Heart left ventricle (tissue), 16 donors: ENCODE results near the gene SLCO3A1. TPM values are rescaled to one million over a fixed set of nuclear protein-coding genes. Genes with fewer than 3 reads are reported as not detected.

ENCODE experiments used
- ATAC-seq, 4 donors: fragments of 200-7000 bp; cut with Tn5 transposase; one replicate each; pipeline ENCODE4 v1.9.1; 2020 to 2022; ENCODE audit warnings: moderate library complexity in 4 of 4, mild to moderate bottlenecking in 3 of 4, moderate number of reproducible peaks in 1 of 4
- DNase-seq, 5 donors: peaks; one replicate each; pipeline ENCODE4 v3.0.0-alpha.2; 2020
- H3K27ac ChIP-seq, 12 donors: fragments of 200-600 bp; sonication (generic) in 4 of 12; one replicate each; pipeline versions ENCODE4 v1.5.0 to v1.8.0; 2016 to 2022; ENCODE audit warnings: mild to moderate bottlenecking in 2 of 12
- H3K27me3 ChIP-seq, 9 donors: fragments of 200-600 bp; sonication (generic) in 2 of 9; one replicate each; pipeline versions ENCODE4 v1.5.1 to v1.8.0; 2016 to 2022; ENCODE audit warnings: mild to moderate bottlenecking in 3 of 9
- H3K36me3 ChIP-seq, 9 donors: fragments of 200-600 bp; sonication (generic) in 2 of 9; one replicate each; pipeline versions ENCODE4 v1.5.0 to v1.8.0; 2018 to 2022; ENCODE audit warnings: mild to moderate bottlenecking in 2 of 9
- H3K4me1 ChIP-seq, 12 donors: fragments of 200-600 bp; sonication (generic) in 4 of 12; one replicate each; pipeline versions ENCODE4 v1.5.0 to v1.8.0; 2016 to 2022; ENCODE audit warnings: mild to moderate bottlenecking in 3 of 12
- H3K4me3 ChIP-seq, 12 donors: fragments of 200-600 bp; sonication (generic) in 4 of 12; one replicate each; pipeline versions ENCODE4 v1.5.0 to v1.8.0; 2017 to 2022; ENCODE audit warnings: mild to moderate bottlenecking in 9 of 12, moderate library complexity in 4 of 12
- H3K9me3 ChIP-seq, 12 donors: fragments of 200-600 bp; sonication (generic) in 4 of 12; one replicate each; pipeline versions ENCODE4 v1.5.0 to v1.8.0; 2016 to 2022; ENCODE audit warnings: mild to moderate bottlenecking in 1 of 12
- POLR2A ChIP-seq, 2 donors: fragments of 450-650 bp; IDR thresholded peaks; one replicate each; pipeline ENCODE4 v1.6.1; 2017; ENCODE audit warnings: antibody characterized with exemption in 2 of 2, mild to moderate bottlenecking in 2 of 2, moderate library complexity in 2 of 2
- WGBS, 4 donors: extraction: QIAGEN DNeasy Blood & Tissue Kit in 2 of 4; methylation state at CpG; one replicate each; pipeline versions ENCODE4 v1.1.5 to v1.1.7; 2013 to 2018; 5-methylcytosine and 5-hydroxymethylcytosine counted together
- intact Hi-C, 10 donors: fragments of 100-400 bp; cut with DNase I; formaldehyde crosslinking; loops; one replicate each; pipeline versions ENCODE4 v1.11.1 to v1.14.2; 2022
- polyA plus RNA-seq, 2 donors: library from polyadenylated mRNA; stranded (reverse); fragments of 200-250 nt; gene quantifications; one replicate each; pipeline ENCODE4 v1.2.3, GENCODE V29; 2013
- total RNA-seq, 9 donors: library from RNA; depleted of rRNA in 2 of 9; stranded (reverse); fragments of >200 nt in 2 of 9; fragmentation: NEBNext Ultra II Directional in 3 of 9; extraction: Animal tissue kit (Norgen Biotek cat#: 25700) in 3 of 9; gene quantifications; one replicate each; pipeline versions ENCODE4 v1.1.0 to v1.2.4, GENCODE V29; 2016 to 2023
- TF ChIP-seq, protein P1 (sequence below), 12 donors: fragments of 200-600 bp; sonication (generic) in 4 of 12; IDR thresholded peaks; one replicate each; pipeline versions ENCODE4 v1.5.0 to v1.8.0; 2018 to 2022; ENCODE audit warnings: antibody characterized with exemption in 12 of 12, mild to moderate bottlenecking in 5 of 12
- donor health status: ischemic (EF 13 %, LVEDD 7.1; RV severe dilation, severe dysfunction).
- donor health status: healthy with polysubstance abuse.
- donor health status: DM: no; HTN: yes; CAD: no.
- donor health status: DM: no; HTN: no; CAD: no.
- donor health status: ischemic (EF 25% LVEDD 6.9; RV normal size, moderate dysfunction).
- donor health status: ischemic (EF 25% LVEDD 5.7; RV mildly dilated, moderate dysfunction).
- donor health status: healthy.
- donor health status: DM: yes; HTN: yes; CAD: no.
- donor health status: ischemic (EF 35%, LVEDD 5.7; RV mildly dilated, moderate dysfunction).
- donor health status: nonischemic (EF 11% LVEDD 7.7; RV severe dilation, severe dysfunction).
- donor health status: DM: yes; HTN: yes; CAD: no.
- donor health status: PGD.
- donor health status: ischemic (EF 29% LVEDD 5.4; RV normal size, mild dysfunction).
- donor health status: nonischemic (EF 23%, LVEDD 6.1; RV moderate dilation, normal function).

The SLCO3A1 gene
- total and polyA plus RNA-seq, 11 donors = 26.3 to 64.2 (median 50.2) TPM

DNA sequence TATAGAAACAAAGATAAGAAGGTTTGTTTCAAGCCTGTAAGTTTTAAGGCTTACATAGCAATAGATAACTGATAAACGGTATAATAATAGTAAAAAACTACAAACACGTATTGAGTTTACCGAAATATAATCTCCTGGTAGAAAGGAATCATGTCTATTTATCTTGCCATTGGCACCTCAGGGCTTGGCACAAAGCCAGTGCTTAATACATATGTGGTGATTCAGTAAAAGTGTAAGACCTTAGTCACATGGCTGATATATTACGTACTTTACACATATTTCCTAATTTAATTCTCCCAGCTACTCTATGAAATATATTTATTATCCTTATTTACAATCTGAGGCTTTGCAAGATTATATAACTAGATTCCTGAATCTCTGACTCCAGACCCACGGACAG, 32.0 kb upstream of the SLCO3A1 start:
- no peak overlapping the region for H3K4me3 ChIP-seq
- intact Hi-C loops = no loop called here
- peaks cover 0 to 4% (median 0%) of the 10 kb centered on the region in 12 donors for H3K9me3 ChIP-seq
- H3K36me3 ChIP-seq = no peaks in the 10 kb centered on the region
- H3K27ac ChIP-seq = no peak overlapping the region
- DNase-seq = no peak
- no peaks in the 10 kb centered on the region for H3K27me3 ChIP-seq
- 84 to 89% (median 87%) methylated on average over 5 of the region's 5 CpGs for WGBS, 4 donors
- no peak for ATAC-seq
- H3K4me1 ChIP-seq = peaks cover 0 to 23% (median 2%) of the 10 kb centered on the region in 12 donors
- TF ChIP-seq, protein P1, sequence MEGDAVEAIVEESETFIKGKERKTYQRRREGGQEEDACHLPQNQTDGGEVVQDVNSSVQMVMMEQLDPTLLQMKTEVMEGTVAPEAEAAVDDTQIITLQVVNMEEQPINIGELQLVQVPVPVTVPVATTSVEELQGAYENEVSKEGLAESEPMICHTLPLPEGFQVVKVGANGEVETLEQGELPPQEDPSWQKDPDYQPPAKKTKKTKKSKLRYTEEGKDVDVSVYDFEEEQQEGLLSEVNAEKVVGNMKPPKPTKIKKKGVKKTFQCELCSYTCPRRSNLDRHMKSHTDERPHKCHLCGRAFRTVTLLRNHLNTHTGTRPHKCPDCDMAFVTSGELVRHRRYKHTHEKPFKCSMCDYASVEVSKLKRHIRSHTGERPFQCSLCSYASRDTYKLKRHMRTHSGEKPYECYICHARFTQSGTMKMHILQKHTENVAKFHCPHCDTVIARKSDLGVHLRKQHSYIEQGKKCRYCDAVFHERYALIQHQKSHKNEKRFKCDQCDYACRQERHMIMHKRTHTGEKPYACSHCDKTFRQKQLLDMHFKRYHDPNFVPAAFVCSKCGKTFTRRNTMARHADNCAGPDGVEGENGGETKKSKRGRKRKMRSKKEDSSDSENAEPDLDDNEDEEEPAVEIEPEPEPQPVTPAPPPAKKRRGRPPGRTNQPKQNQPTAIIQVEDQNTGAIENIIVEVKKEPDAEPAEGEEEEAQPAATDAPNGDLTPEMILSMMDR (IDR thresholded peaks at IDR 0.05) = no peak
- no peak for TF ChIP-seq POLR2A (IDR thresholded peaks at IDR 0.05)

DNA sequence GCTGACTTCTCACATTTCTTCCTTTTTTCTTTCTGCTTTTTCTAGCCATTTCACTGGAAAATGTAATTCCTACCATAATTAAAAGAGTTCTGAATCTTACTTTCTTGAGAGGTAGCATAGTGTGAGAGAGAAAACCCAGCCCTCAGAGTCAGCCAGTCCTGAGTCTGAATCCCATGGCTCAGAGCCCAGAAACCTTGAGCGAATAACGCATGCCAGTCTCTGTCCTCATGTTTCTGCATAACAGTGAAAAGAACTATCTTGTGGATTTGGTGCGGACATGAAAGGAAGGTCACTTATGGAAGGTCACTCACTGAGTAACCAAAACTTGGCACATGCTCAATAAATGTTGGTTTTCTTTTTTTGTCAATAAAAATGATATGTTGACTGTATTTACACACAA, 29.3 kb upstream of the SLCO3A1 start:
- TF ChIP-seq, protein P1 (IDR thresholded peaks at IDR 0.05) = no peak
- TF ChIP-seq POLR2A (IDR thresholded peaks at IDR 0.05) = no peak
- Histone ChIP-seq H3K4me1 (peaks cover 0 to 24% (median 2%) of the 10 kb centered on the region in 12 donors), H3K36me3 (no peaks in the 10 kb centered on the region), H3K9me3 (peaks cover 0 to 4% (median 0%) of the 10 kb centered on the region in 12 donors), H3K27ac (peak overlapping the region in 11 of 12 donors; percentile 44 to 94 (median 76)), H3K4me3 (no peak overlapping the region), H3K27me3 (no peaks in the 10 kb centered on the region)
- WGBS, 4 donors = 25 to 38% (median 26%) methylated on average over 3 of the region's 3 CpGs
- peak in 4 of 5 donors; percentile 72 to 77 (median 74) for DNase-seq
- intact Hi-C loops = no loop called here
- peak; percentile 95 to 98 (median 96) for ATAC-seq

DNA sequence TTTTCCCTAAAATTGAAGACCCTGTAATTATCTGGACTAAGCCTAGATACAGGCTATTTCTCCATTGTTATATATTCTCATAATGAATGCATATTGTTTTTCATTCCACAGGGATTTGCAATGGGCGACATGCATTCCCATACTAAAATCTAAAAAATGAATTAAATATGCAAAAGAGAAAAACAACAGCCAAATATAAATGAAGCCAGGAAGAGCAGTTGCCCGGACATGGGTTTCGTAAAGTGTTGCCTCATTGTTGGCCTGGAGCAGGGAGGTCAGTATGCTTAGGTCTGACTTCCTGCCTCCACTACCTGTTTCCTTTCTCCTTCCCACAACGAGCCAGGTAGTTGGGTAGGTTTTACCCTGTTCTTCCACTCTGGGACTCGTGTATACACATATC, 27.1 kb upstream of the SLCO3A1 start:
- ATAC-seq (no peak), DNase-seq (no peak)
- Histone ChIP-seq H3K9me3 (no peaks in the 10 kb centered on the region), H3K27ac (no peak overlapping the region), H3K4me3 (no peak overlapping the region), H3K4me1 (peaks cover 0 to 27% (median 2%) of the 10 kb centered on the region in 12 donors), H3K36me3 (no peaks in the 10 kb centered on the region), H3K27me3 (peaks cover 0 to 3% (median 0%) of the 10 kb centered on the region in 9 donors)
- intact Hi-C loops = no loop called here
- WGBS, 4 donors = 55 to 69% (median 64%) methylated on average over 5 of the region's 5 CpGs
- TF ChIP-seq, protein P1 (IDR thresholded peaks at IDR 0.05) = no peak
- TF ChIP-seq POLR2A (IDR thresholded peaks at IDR 0.05) = no peak

DNA sequence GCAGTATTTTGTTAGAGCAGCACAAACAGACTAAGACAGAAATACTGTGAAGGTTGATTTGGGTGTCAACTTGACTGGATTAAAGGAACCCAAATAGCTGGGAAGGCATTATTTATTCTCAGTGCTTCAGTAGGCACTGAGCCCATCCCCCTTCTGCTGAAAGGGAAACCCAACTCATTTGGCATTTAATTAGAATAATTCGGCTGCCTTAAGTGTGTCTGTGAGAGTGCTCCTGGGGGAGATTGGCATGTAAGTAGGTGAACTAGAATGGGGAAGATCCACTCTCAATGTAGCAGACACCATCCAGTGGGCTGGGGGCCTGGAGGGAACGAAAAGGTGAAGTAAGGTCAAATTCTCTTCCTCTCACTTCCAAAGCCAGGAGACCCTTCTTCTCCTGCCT, 20.5 kb upstream of the SLCO3A1 start:
- no peak overlapping the region for H3K27ac ChIP-seq
- DNase-seq (no peak), ATAC-seq (no peak)
- no peaks in the 10 kb centered on the region for H3K36me3 ChIP-seq
- H3K27me3 ChIP-seq = peaks cover 0 to 3% (median 0%) of the 10 kb centered on the region in 9 donors
- TF ChIP-seq, protein P1 (IDR thresholded peaks at IDR 0.05) = no peak
- no peak for TF ChIP-seq POLR2A (IDR thresholded peaks at IDR 0.05)
- intact Hi-C loops = loop anchor here in 1 of 10 donors (5.0 kb wide), 1 partner anchor 41 kb away; no protein-coding TSS in a partner anchor
- no peak overlapping the region for H3K4me3 ChIP-seq
- H3K4me1 ChIP-seq = peaks cover 0 to 4% (median 0%) of the 10 kb centered on the region in 12 donors
- 82 to 100% (median 89%) methylated on average over 2 of the region's 2 CpGs for WGBS, 4 donors
- peaks cover 0 to 4% (median 0%) of the 10 kb centered on the region in 12 donors for H3K9me3 ChIP-seq
